ENCODE measurements around the gene SLC1A7. TPM values are rescaled to one million over a fixed set of nuclear protein-coding genes. Genes with fewer than 3 reads are reported as not detected.

The SLC1A7 gene
- total RNA-seq, 1 donor from 2014 or later: not detected

GRCh38 chr1:53122201-53122885 lies 20.1 kb downstream of the SLC1A7 start:
- H3K27me3 ChIP-seq (ENCODE audit: control insufficient read depth, insufficient read depth, low read length): peaks cover 3% of the 10 kb centered on the region
- DNase-seq (ENCODE audit: low read depth) (peak; percentile 31), FAIRE-seq (no peak)
- no peak for TF ChIP-seq CTCF (IDR thresholded peaks at IDR 0.05; ENCODE audit: insufficient read depth, low read length, severe bottlenecking)
- H3K4me3 ChIP-seq (ENCODE audit: low read depth, low read length): no peak overlapping the region
- no peaks in the 10 kb centered on the region for H3K36me3 ChIP-seq (ENCODE audit: control insufficient read depth, insufficient read depth, low read length)

- Histone ChIP-seq H3K27me3 (ENCODE audit: control insufficient read depth, insufficient read depth, low read length) (peaks cover 3% of the 10 kb centered on the region), H3K4me3 (ENCODE audit: low read depth, low read length) (no peak overlapping the region), H3K36me3 (ENCODE audit: control insufficient read depth, insufficient read depth, low read length) (no peaks in the 10 kb centered on the region)
- no peak for TF ChIP-seq CTCF (IDR thresholded peaks at IDR 0.05; ENCODE audit: insufficient read depth, low read length, severe bottlenecking)
- no peak for DNase-seq (ENCODE audit: low read depth)
- FAIRE-seq: no peak
Observed at GRCh38 chr1:53121319-53122172, 20.9 kb downstream of the SLC1A7 start.

- peaks cover 3% of the 10 kb centered on the region for H3K27me3 ChIP-seq (ENCODE audit: control insufficient read depth, insufficient read depth, low read length)
- H3K4me3 ChIP-seq (ENCODE audit: low read depth, low read length): no peak overlapping the region
- DNase-seq (ENCODE audit: low read depth) (no peak), FAIRE-seq (no peak)
- TF ChIP-seq CTCF (IDR thresholded peaks at IDR 0.05; ENCODE audit: insufficient read depth, low read length, severe bottlenecking): no peak
- no peaks in the 10 kb centered on the region for H3K36me3 ChIP-seq (ENCODE audit: control insufficient read depth, insufficient read depth, low read length)
Observed at GRCh38 chr1:53120659-53121058, 21.8 kb downstream of the SLC1A7 start.

GRCh38 chr1:53117836-53118235 lies 24.6 kb downstream of the SLC1A7 start:
- TF ChIP-seq CTCF (IDR thresholded peaks at IDR 0.05; ENCODE audit: insufficient read depth, low read length, severe bottlenecking): no peak
- no peaks in the 10 kb centered on the region for H3K27me3 ChIP-seq (ENCODE audit: control insufficient read depth, insufficient read depth, low read length)
- FAIRE-seq (no peak), DNase-seq (ENCODE audit: low read depth) (no peak)
- no peak overlapping the region for H3K4me3 ChIP-seq (ENCODE audit: low read depth, low read length)
- no peaks in the 10 kb centered on the region for H3K36me3 ChIP-seq (ENCODE audit: control insufficient read depth, insufficient read depth, low read length)

- no peak for TF ChIP-seq CTCF (IDR thresholded peaks at IDR 0.05; ENCODE audit: insufficient read depth, low read length, severe bottlenecking)
- no peaks in the 10 kb centered on the region for H3K36me3 ChIP-seq (ENCODE audit: control insufficient read depth, insufficient read depth, low read length)
- no peak for DNase-seq (ENCODE audit: low read depth)
- H3K4me3 ChIP-seq (ENCODE audit: low read depth, low read length): no peak overlapping the region
- FAIRE-seq: peak; percentile 52
- H3K27me3 ChIP-seq (ENCODE audit: control insufficient read depth, insufficient read depth, low read length): no peaks in the 10 kb centered on the region
Observed at GRCh38 chr1:53116933-53117600, 25.4 kb downstream of the SLC1A7 start.
